Keratinocyte (primary cell): ENCODE results near the gene NUP43. TPM values are rescaled to one million over a fixed set of nuclear protein-coding genes. Genes with fewer than 3 reads are reported as not detected.
"Not testable (repeated sequence)": the region's sequence is repeated elsewhere in the genome, so short reads cannot be mapped to it uniquely, and the experiment has no call there.

Experiments
- DNase-seq: peaks from one replicate; pipeline ENCODE4 v3.0.0-alpha.2; 2011; ENCODE audit warnings: low read depth, missing footprints, low spot score
- FAIRE-seq: peaks from 2 replicates; lab custom pipeline; 2011; peaks lifted over from hg19 to GRCh38; lab: Jason Lieb, UNC
- H2AFZ ChIP-seq: 2 replicates; pipeline ENCODE4 v1.6.0; 2012; ENCODE audit warnings: low read length, control low read depth, inconsistent platforms; ENCODE audit not compliant: control insufficient read depth
- H3K27ac ChIP-seq: 2 replicates; pipeline ENCODE4 v1.5.1; 2011; ENCODE audit warnings: low read length; ENCODE audit not compliant: control insufficient read depth, insufficient read depth
- H3K27me3 ChIP-seq: 3 replicates; pipeline ENCODE4 v1.6.0; 2011; ENCODE audit warnings: low read length; ENCODE audit not compliant: control insufficient read depth, insufficient read depth; ENCODE audit errors: extremely low read depth
- H3K36me3 ChIP-seq, 2 experiments: 2 replicates in 1 of 2; 3 replicates in 1 of 2; pipeline ENCODE4 v1.5.1; 2011; ENCODE audit warnings: low read length in 2 of 2, mild to moderate bottlenecking in 1 of 2; ENCODE audit not compliant: control insufficient read depth in 2 of 2, insufficient read depth in 2 of 2; ENCODE audit errors: extremely low read depth in 1 of 2
- H3K4me1 ChIP-seq: 3 replicates; pipeline ENCODE4 v1.5.1; 2011; ENCODE audit warnings: low read length; ENCODE audit not compliant: control insufficient read depth, insufficient read depth; ENCODE audit errors: extremely low read depth
- H3K4me2 ChIP-seq: 3 replicates; pipeline ENCODE4 v1.6.0; 2011; ENCODE audit warnings: low read depth, low read length; ENCODE audit not compliant: control insufficient read depth, insufficient read depth; ENCODE audit errors: extremely low read depth
- H3K4me3 ChIP-seq, 3 experiments: fragments of 200-600 bp in 1 of 3; sonication (generic) in 1 of 3; 2 replicates in 2 of 3; 3 replicates in 1 of 3; pipeline ENCODE4 v1.5.1; 2011 to 2016; ENCODE audit warnings: low read length in 3 of 3, mild to moderate bottlenecking in 3 of 3, control low read depth in 2 of 3, inconsistent platforms in 1 of 3, low read depth in 1 of 3, mixed read lengths in 1 of 3, mixed run types in 1 of 3, moderate library complexity in 1 of 3; ENCODE audit not compliant: control insufficient read depth in 2 of 3, insufficient read depth in 2 of 3; ENCODE audit errors: extremely low read depth in 1 of 3
- H3K79me2 ChIP-seq: 2 replicates; pipeline ENCODE4 v1.6.0; 2012; ENCODE audit warnings: low read length; ENCODE audit not compliant: control insufficient read depth, insufficient read depth
- H3K9ac ChIP-seq: 3 replicates; pipeline ENCODE4 v1.6.0; 2011; ENCODE audit warnings: low read length; ENCODE audit not compliant: control insufficient read depth, insufficient read depth; ENCODE audit errors: extremely low read depth
- H3K9me1 ChIP-seq: 3 replicates; pipeline ENCODE4 v1.6.0; 2011; ENCODE audit warnings: low read length; ENCODE audit not compliant: control insufficient read depth, insufficient read depth; ENCODE audit errors: extremely low read depth
- H3K9me3 ChIP-seq: 2 replicates; pipeline ENCODE4 v1.5.1; 2012; ENCODE audit warnings: low read depth, low read length; ENCODE audit not compliant: control insufficient read depth
- H4K20me1 ChIP-seq: 3 replicates; pipeline ENCODE4 v1.6.0; 2011; ENCODE audit warnings: low read length; ENCODE audit not compliant: control insufficient read depth, insufficient read depth; ENCODE audit errors: extremely low read depth
- CTCF ChIP-seq, 3 experiments: IDR thresholded peaks in 1 of 3; conservative IDR thresholded peaks in 1 of 3; optimal IDR thresholded peaks in 1 of 3; 2 replicates in 2 of 3; 3 replicates in 1 of 3; pipeline versions ENCODE3 to v1.5.1; 2011; ENCODE audit warnings: low read length in 3 of 3, mild to moderate bottlenecking in 3 of 3, moderate library complexity in 2 of 3, control low read depth in 1 of 3, inconsistent platforms in 1 of 3; ENCODE audit not compliant: insufficient read depth in 2 of 3; ENCODE audit errors: extremely low read depth in 1 of 3
- EZH2 ChIP-seq: IDR thresholded peaks from one replicate; pipeline ENCODE4 v1.6.1; 2012; ENCODE audit warnings: inconsistent platforms, mild to moderate bottlenecking, low read length, moderate library complexity
- dilution Hi-C: fragments of 300-500 bp; cut with MboI; formaldehyde crosslinking; loops from one replicate; pipeline ENCODE4 v1.7.0; 2020; ENCODE audit warnings: low sequenced_read_pairs; ENCODE audit not compliant: extremely low pct_ligation_motif_present
- polyA plus RNA-seq, 5 experiments: library from polyadenylated mRNA; depleted of rRNA in 3 of 5; stranded (reverse) in 3 of 5; stranded (forward) in 1 of 5; unstranded in 1 of 5; fragments of >200 nt; gene quantifications; 1 replicate in 1 of 5; 2 replicates in 3 of 5; 3 replicates in 1 of 5; pipeline versions ENCODE4 v1.2.1 to v1.2.3, GENCODE V29; 2011 to 2012; ENCODE audit warnings: missing spikeins in 2 of 5, low read depth in 1 of 5, low replicate concordance in 1 of 5

The NUP43 gene
- polyA plus RNA-seq, 1 donor (not counting 4 experiments of a cell fraction or from before 2014, with no cell fraction given), result 33.8 TPM

- Histone ChIP-seq H3K27ac (no peak overlapping the region), H3K4me1 (peaks cover 5% of the 10 kb centered on the region), H3K79me2 (peaks cover 83% of the 10 kb centered on the region), H3K27me3 (no peaks in the 10 kb centered on the region), H3K4me2 (no peak overlapping the region), H3K4me3 (no peak overlapping the region), H3K9ac (no peak overlapping the region), H2AFZ (no peak overlapping the region), H3K36me3 (no peaks in the 10 kb centered on the region), H3K9me1 (no peaks in the 10 kb centered on the region), H3K9me3 (no peaks in the 10 kb centered on the region), H4K20me1 (no peaks in the 10 kb centered on the region)
- no peak for TF ChIP-seq CTCF (optimal IDR thresholded peaks at IDR 0.05 in 1 of 3, IDR thresholded peaks at IDR 0.05 in 1 of 3, conservative IDR thresholded peaks at IDR 0.05 in 1 of 3; ENCODE audit: extremely low read depth in 1 of 3, insufficient read depth in 2 of 3, low read length in 3 of 3)
- TF ChIP-seq EZH2, result no peak
- dilution Hi-C loops, result no loop called here
- no peak for FAIRE-seq
- DNase-seq, result no peak
These were observed 6.5 kb upstream of the NUP43 start for GRCh38 chr6:149752600-149753373.

- H3K79me2 ChIP-seq, result peaks cover 74% of the 10 kb centered on the region
- DNase-seq, H2AFZ ChIP-seq, H3K4me2 ChIP-seq, H3K9me1 ChIP-seq, H3K9me3 ChIP-seq, dilution Hi-C loops, H3K36me3 ChIP-seq, H3K4me1 ChIP-seq, H4K20me1 ChIP-seq, H3K4me3 ChIP-seq, H3K27ac ChIP-seq, H3K27me3 ChIP-seq, FAIRE-seq, H3K9ac ChIP-seq: not testable (repeated sequence)
These were observed 5.6 kb upstream of the NUP43 start for GRCh38 chr6:149751920-149752319.
